ENCODE data around the gene NF1. TPM values are rescaled to one million over a fixed set of nuclear protein-coding genes. Genes with fewer than 3 reads are reported as not detected.

NF1 gene
- total RNA-seq, 1 donor from 2014 or later, result 42.5 TPM

DNA sequence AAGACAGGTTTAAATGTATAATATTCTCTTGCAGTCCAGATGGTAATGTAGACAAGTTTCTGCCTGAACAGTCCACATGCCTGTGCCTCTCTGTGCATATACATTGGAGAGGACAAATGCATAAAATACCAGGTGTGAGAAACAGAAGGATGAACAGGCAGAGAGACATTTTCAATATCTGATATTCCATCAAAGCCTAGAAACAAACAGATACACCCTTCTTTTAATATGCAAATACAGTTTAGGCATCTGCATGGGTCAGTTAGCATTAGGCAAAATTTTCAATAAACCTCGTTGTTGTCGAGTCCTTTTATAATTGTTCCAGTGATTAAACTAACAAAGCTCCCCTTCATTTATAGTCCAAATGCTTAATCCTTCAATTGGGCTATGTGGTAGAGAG is 201.4 kb downstream of the NF1 start:
- DNase-seq, result no peak
- intact Hi-C loops (cut with micrococcal nuclease), result no loop called here

DNA sequence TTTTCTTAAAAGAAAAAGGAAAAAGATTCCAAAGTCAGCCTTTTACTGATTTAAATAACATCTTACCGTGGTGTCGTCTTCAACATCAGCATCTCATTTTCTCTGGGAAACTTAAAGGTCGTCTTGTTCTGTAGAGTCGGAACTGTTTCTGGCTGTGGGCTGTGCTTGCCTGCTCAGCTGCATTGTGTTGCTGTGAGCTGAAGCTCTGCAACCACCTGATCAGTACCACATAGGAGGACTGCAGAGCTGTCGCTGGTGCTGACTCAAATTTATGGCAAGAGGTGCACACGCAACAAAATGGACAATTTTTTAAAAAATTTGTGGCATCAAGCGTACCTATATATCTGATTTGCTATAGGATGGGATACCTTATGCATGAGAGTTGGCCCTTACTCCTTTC is 202.3 kb downstream of the NF1 start, which contains the start of gene OMG:
Gene OMG (minus strand): TSS at position 150 of the 400 bp plus-strand sequence. CDS start 908 bp downstream, outside the sequence.
- Histone ChIP-seq H3K9me3 (replicated peaks) (no peaks in the 10 kb centered on the region), H3K4me3 (no peak within 1 kb of the TSS), H3K27me3 (ENCODE audit: low read depth) (no peaks in the 10 kb centered on the region), H3K4me1 (no peaks in the 10 kb centered on the region), H3K27ac (replicated peaks) (no peak within 1 kb of the TSS), H3K36me3 (no peaks in the 10 kb centered on the region)
- DNase-seq, result no peak
- TF ChIP-seq, protein P1, sequence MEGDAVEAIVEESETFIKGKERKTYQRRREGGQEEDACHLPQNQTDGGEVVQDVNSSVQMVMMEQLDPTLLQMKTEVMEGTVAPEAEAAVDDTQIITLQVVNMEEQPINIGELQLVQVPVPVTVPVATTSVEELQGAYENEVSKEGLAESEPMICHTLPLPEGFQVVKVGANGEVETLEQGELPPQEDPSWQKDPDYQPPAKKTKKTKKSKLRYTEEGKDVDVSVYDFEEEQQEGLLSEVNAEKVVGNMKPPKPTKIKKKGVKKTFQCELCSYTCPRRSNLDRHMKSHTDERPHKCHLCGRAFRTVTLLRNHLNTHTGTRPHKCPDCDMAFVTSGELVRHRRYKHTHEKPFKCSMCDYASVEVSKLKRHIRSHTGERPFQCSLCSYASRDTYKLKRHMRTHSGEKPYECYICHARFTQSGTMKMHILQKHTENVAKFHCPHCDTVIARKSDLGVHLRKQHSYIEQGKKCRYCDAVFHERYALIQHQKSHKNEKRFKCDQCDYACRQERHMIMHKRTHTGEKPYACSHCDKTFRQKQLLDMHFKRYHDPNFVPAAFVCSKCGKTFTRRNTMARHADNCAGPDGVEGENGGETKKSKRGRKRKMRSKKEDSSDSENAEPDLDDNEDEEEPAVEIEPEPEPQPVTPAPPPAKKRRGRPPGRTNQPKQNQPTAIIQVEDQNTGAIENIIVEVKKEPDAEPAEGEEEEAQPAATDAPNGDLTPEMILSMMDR (IDR thresholded peaks at IDR 0.05; ENCODE audit: borderline replicate concordance), result no peak
- intact Hi-C loops (cut with micrococcal nuclease), result no loop called here

More for the DNA sequence above, 201.4 kb downstream of the NF1 start:
- TF ChIP-seq, protein P1 (IDR thresholded peaks at IDR 0.05; ENCODE audit: borderline replicate concordance), result no peak
- peaks cover 8% of the 10 kb centered on the region for H3K36me3 ChIP-seq
- H3K4me1 ChIP-seq, result no peaks in the 10 kb centered on the region
- H3K9me3 ChIP-seq (replicated peaks), result no peaks in the 10 kb centered on the region
- no peaks in the 10 kb centered on the region for H3K27me3 ChIP-seq (ENCODE audit: low read depth)
- H3K27ac ChIP-seq (replicated peaks), result no peak overlapping the region
- no peak overlapping the region for H3K4me3 ChIP-seq

DNA sequence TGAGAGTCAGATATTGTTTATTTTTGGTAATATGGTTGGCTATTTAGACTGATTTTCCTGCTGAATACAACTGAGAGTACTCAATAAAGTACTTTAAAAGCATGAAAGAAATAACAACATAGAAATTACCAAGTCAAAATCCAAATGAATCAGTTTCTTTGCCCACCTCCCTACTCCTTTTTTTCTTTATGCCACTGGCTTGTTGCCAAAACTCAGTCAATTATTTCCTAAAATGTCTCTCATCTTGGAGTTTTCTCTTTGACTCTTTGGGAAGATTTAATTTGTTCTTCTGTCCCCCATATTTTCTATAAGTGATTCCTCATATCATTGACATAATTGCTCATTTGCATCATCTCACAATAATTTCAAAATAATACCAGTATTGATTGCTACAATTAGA is 204.8 kb downstream of the NF1 start:
- no peak overlapping the region for H3K27ac ChIP-seq (replicated peaks)
- H3K4me3 ChIP-seq, result no peak overlapping the region
- H3K9me3 ChIP-seq (replicated peaks), result no peaks in the 10 kb centered on the region
- no peaks in the 10 kb centered on the region for H3K4me1 ChIP-seq
- intact Hi-C loops (cut with micrococcal nuclease), result no loop called here
- TF ChIP-seq, protein P1 (IDR thresholded peaks at IDR 0.05; ENCODE audit: borderline replicate concordance), result no peak
- no peaks in the 10 kb centered on the region for H3K36me3 ChIP-seq
- no peak for DNase-seq
- no peaks in the 10 kb centered on the region for H3K27me3 ChIP-seq (ENCODE audit: low read depth)

DNA sequence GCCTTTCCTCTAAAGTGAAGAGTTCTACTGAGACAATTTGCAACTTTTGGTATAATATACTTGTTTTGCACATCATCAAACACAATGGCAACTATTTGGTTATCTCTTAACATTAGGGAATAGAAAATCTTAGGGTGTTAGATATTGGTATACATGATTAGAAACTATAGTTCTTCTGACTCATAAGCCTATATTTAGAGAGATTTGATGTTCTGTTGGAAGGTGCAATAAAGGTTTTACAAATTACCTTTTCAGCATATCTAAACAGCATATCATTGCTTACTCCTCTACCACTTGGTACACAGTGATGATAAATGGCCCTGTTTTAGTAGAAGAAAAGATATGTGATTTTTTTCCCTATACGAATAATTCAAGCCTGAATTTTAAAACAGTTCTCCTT is 212.9 kb downstream of the NF1 start:
- no peaks in the 10 kb centered on the region for H3K4me1 ChIP-seq
- TF ChIP-seq, protein P1 (IDR thresholded peaks at IDR 0.05; ENCODE audit: borderline replicate concordance), result no peak
- H3K36me3 ChIP-seq, result no peaks in the 10 kb centered on the region
- H3K27ac ChIP-seq (replicated peaks), result no peak overlapping the region
- intact Hi-C loops (cut with micrococcal nuclease), result no loop called here
- H3K27me3 ChIP-seq (ENCODE audit: low read depth), result no peaks in the 10 kb centered on the region
- H3K9me3 ChIP-seq (replicated peaks), result no peaks in the 10 kb centered on the region
- DNase-seq, result no peak
- no peak overlapping the region for H3K4me3 ChIP-seq

DNA sequence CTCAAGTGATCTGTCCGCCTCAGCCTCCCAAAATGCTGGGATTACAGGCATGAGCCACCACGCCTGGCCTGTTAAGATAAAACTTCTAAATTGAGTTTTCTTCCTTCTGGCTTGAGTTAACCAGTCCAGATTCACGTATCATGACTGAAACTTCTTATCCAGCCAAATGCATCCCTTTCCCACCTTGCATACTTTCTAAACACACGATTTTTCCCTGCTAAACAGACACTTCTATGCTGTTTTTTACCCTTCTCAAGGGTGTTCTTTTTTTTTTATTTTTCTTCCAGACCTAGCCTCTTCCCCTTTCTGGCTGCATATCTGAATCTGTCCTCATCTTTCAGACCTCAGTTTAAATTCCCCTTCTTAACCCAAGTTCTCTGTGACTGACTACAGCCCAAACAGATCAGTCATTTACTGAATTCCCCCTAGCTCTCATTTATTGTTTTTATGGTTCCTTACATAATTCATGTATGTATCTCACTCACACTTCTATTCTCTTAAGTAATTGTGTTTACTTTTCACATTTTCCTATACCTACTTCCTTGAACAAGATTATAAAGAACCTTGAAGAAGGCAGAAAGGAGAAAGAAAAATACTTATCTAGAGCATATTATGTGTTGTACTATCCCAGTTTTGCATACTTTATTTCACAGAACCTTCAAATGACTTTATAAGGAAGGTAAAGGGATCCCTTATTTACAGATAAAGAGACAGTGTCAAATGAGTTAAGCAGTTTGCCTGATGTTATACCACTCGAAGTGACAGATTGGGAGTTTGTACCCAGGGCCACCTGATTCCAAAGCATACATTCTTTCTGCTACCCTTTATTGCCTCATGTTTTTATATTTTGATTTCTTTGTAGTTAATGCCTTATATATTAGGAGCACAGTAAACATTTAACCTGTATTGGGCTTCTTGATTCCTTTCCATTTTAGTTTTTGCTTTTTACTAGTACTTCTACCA is 213.9 kb downstream of the NF1 start:
- H3K4me1 ChIP-seq, result no peaks in the 10 kb centered on the region
- peak overlapping the region; percentile 6 for H3K27ac ChIP-seq (replicated peaks)
- H3K9me3 ChIP-seq (replicated peaks), result no peaks in the 10 kb centered on the region
- no peaks in the 10 kb centered on the region for H3K36me3 ChIP-seq
- TF ChIP-seq, protein P1 (IDR thresholded peaks at IDR 0.05; ENCODE audit: borderline replicate concordance), result no peak
- DNase-seq, result no peak
- intact Hi-C loops (cut with micrococcal nuclease), result no loop called here
- no peaks in the 10 kb centered on the region for H3K27me3 ChIP-seq (ENCODE audit: low read depth)
- no peak overlapping the region for H3K4me3 ChIP-seq

Data from left ventricle myocardium inferior (tissue), 1 donor.